DMS114 treated with DMSO at 0.1 percent for 48 hours (cell line): Measurements from ENCODE around the gene CAMTA1.

Experiments
- DNase-seq: peaks from one replicate; lab custom pipeline; 2025; ENCODE audit not compliant: unreplicated experiment; lab: John Stamatoyannopoulos, UW

Gene CAMTA1

GRCh38 chr1:6923012-6923411 lies 137.8 kb downstream of the CAMTA1 start:
- DNase-seq, result no peak

DNA sequence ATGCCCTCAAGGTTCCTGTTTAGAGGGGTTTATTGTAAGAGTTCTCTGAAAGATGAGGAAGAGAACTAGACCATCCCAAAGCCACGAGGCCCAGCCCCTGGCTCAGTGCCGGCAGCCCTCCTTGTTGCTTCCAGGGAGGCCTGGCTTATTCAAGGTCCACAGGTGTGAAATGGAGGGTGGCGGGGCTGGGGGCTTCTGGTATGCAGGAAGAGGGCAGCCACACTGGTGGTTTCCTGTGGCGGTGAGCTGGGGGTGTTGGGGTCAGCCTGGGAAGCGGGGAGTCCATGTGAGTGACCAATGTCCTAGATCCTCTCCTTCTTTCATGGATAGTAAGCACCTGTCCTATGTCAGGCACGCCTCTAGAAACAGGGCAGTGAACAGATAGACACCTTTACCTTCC lies 138.2 kb downstream of the CAMTA1 start:
- DNase-seq, result no peak

- DNase-seq, result no peak
Observed at GRCh38 chr1:6923955-6924881, 139.0 kb downstream of the CAMTA1 start.

DNA sequence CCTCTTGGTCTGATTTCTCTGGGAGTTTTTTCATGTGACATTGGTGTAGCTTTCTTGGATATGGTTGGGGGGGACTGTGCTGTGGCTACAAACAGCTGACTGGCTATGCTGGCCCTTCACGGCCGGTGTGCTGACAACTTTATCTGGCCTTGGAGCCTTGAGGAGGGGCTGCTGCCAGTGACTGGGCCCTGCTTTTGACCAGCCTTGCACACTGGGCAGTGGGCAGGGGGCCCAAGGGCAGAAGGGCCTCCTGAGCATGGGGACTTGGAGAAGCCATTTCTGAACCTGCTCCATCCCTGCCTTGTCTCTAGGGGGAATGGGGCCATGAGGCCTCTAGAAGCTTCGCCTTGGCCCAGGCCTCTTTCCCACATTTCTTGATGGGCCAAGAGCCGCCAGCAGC lies 139.6 kb downstream of the CAMTA1 start:
- no peak for DNase-seq

GRCh38 chr1:6927626-6928025 lies 142.4 kb downstream of the CAMTA1 start:
- DNase-seq, result no peak

- no peak for DNase-seq
Observed at GRCh38 chr1:6928106-6928885, 143.0 kb downstream of the CAMTA1 start.

DNA sequence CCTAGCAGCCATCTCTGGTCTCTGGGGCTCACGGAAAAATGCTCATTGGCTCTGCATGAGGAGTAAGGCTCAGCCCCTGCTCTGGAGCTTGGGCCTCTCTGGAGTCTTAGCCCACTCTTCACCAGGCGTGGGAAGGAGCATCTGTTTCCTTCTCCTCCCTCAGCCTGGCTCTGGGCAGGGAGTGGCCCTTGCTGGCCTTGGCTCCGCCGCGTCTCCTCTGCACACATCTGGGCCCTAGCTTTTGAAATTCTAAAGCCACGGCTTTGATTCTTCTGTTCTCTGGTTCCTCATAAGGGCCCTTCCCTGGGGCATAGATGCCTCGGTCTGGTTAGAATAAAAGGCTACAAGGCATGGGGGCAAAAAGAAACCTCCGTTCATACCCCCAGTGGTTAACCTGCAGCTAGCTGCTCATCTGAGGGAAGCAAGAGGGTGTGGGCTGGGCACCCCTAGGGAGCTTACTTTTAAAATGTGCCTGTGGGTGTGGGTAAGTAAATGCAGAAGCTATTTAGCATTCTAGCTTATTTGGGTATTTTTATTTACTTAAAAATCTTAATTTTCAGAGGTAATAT lies 145.6 kb downstream of the CAMTA1 start:
- DNase-seq, result no peak

GRCh38 chr1:6935361-6935883 lies 150.2 kb downstream of the CAMTA1 start:
- DNase-seq, result no peak

DNA sequence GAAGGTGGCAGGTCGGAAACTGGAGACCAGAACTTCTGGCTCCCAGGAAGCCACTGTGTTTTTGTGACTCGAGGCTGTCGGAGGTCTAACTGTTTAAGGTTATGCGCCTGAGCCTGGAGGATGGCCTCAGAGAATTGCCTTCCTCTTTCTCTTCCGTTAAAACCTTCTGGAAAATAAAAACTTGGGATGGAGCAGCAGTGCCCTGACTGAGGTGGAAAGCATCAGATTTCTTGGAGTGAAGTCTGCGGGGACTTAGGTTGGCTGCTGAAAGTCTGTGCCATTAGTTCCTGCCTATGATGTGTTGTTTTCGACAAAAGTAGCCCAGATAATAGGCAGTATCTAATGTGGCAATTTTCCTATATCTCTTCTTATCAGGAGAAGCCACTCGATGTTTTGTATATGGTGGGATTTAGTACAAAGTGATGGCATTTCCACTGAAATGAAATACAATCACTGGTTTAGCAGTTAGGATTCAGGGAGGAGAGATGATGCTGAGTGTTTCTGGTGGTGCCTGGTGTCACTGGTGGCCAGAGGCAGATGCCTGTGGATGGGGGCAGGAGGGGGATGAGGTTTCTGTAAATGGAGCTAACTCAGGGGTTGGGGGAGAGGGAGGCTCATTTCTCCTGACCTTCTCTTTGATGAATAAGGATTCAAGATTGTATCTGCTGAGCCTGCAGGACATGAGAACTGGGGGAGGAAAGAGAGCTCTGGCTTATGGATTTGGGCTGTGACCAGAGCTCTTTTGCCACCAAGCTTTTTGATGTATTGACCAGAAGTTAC lies 150.8 kb downstream of the CAMTA1 start:
- DNase-seq, result no peak

- no peak for DNase-seq
Observed at GRCh38 chr1:6937048-6937447, 151.8 kb downstream of the CAMTA1 start.

DNA sequence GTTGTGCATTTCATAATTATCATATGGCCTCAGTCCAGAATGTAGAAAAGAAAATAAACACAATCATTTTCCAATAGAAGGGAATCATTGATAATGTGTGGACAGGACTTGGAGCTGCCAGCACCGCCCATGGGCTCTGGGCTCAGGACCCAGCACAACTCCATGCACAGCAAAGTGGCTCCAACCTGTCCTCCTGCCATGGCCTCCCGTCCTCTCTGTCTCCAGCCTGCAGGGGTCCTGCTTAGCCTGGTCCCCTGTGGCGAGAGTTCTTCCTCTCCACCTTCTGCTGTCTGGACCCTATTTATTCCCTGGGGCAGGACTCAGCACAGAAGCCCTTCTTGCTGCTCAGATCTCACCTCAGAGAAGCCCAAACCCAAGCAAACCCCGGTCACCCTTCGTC lies 154.1 kb downstream of the CAMTA1 start:
- no peak for DNase-seq

- no peak for DNase-seq
Observed at GRCh38 chr1:6941786-6942185, 156.5 kb downstream of the CAMTA1 start.

GRCh38 chr1:6942990-6943389 lies 157.7 kb downstream of the CAMTA1 start:
- DNase-seq, result no peak

DNA sequence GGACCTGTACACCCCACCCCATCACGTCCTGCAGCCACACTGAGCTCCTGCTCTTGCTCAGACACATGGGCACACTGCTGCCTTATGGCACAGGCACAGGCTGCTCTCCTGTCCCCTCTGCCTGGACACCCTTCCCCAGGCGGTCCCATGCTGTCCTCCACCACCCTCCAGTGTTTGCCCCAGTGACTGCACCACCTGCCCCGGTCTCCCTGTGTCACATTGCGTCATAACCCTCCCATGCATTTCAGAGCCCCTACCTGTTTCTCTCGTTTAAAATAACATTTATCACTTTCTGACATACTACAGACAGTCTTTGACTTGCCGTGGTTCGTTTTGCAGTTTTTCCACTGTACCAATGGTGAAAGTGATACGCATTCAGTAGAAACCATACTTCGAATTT lies 159.2 kb downstream of the CAMTA1 start:
- no peak for DNase-seq

- DNase-seq, result no peak
Observed at GRCh38 chr1:6947952-6948351, 162.7 kb downstream of the CAMTA1 start.

DNA sequence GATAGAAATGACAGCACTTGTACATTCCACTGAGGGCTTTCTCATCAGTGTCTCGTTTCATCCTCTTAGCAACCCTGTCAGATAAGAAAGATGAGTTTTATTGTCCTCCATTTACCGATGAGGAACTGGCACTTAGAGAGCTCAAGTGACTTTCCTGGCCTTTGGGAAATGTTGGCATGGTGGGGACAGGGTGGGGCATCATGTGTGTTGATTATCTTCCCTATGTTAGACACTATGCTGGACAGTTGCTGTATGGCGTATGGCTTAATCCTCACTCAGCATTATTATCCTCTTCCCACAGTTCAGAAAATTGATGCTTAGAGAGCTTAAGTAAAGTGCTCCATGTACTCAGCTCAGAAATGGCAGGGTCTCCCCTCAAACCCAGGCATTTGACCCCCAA lies 163.2 kb downstream of the CAMTA1 start:
- no peak for DNase-seq

DNA sequence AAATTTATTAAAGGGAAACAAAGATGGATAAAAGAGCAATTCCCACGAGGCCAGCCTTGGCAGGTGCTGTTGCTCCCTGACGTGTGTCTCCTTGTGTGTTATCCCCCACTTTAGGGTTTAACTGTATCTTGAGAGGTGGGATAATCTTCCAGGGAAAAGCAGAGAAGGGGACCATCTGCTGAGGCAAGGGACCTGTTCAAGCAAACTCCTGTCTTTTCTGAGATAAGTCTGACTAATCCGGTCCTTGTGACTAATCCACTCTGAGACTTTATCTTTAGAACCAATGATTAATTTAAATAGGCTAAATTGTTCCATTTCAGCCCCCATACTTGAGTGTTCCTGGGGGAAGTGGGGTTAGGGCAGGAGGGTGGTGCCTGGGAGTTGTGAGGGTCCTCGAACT lies 163.6 kb downstream of the CAMTA1 start:
- DNase-seq, result no peak

DNA sequence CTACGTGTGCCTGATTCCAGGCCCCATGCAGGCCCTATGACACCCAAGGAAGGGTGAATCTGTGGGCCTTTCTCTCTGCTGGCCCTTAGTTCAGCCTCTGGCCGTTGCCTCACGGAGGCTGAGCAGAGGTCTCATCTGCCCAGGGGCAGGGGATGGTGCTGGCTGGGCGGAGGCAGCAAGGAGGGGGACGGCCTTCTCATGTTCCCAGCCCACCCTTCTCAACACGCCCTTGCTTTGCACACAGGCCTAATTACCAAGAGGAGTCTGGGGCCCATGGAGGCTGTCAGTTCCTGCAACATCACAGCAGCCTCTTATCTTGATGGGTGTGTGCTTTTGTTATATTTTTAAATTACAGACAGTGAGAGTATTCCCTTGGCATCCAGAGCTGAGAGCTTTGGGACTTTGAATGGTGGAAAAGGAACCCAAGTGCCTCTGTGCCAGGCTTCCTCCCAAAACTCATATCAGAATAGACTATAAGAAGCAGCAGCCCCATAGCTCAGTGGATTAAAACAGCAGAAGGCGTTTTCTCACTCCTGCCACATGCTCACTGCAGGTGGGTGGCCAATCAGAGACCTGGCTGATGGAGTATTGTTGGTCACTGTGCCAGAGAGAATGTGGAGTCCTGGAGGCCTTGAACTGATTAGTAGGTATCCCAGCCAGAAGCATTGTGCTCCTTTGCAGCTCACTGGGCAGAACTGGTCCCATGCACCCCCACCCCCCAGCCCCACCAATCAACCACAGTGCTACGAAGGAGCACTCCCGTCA lies 164.9 kb downstream of the CAMTA1 start:
- DNase-seq, result no peak

DNA sequence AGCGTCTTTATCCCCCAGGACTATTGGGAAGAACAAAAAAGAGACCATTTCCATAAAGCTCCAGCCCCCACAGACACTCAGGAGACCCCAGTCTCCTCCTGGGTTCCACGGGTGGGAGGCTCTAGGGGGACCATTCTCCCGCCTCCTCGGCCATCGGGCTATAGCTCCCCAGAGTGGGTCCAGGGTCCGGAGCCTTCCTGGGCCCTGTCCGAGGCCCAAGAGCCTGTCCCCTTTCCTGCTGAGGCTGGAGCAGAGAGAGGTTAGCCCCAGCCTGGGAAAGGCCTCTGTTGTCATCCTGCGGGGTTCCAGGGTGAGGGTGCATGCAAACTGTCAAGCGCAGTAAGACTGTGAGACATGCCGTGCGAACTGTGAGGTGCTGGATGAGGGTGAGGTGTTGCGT lies 166.3 kb downstream of the CAMTA1 start:
- DNase-seq, result no peak

DNA sequence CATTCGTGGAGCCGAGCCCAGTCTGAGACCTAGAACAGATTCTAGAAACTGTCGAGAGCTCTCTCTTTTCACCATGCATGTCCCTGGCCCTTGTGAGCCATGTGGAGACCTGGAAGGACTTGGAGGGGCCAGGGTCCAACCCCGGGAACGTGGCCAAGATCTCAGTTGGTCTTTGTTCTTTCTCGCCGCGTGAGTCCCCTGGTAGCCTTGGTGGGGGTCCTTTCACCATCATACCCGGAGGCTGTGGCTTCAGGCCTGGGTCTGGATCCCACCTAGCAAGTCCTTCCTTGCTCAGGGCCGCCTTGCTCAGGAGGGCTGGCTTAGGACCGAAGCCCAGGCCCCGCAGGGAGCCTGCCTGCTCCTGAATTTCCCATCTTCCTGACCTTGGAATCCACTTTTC lies 168.0 kb downstream of the CAMTA1 start:
- DNase-seq, result no peak
